Central memory CD8-positive, alpha-beta T cell (primary cell): ENCODE results near the gene PTPRM.
"Not testable (repeated sequence)": the region's sequence is repeated elsewhere in the genome, so short reads cannot be mapped to it uniquely, and the experiment has no call there.

Source experiments
- ATAC-seq: fragments of 150-1000 bp; cut with Tn5 transposase; replicated peaks from 2 replicates; pipeline ENCODE4 v1.10.0; 2022; ENCODE audit warnings: mild to moderate bottlenecking, moderate FRiP score, moderate number of reproducible peaks; ENCODE audit not compliant: poor library complexity, severe bottlenecking; ENCODE audit errors: extremely low read depth
- DNase-seq, 2 donors: peaks; one replicate each; pipeline ENCODE4 v3.0.0; 2021; ENCODE audit warnings: low spot score in 2 of 2
- H3K27ac Mint-ChIP-seq: one replicate; pipeline ENCODE4 v1.8.0; 2022; ENCODE audit warnings: low read depth, mild to moderate bottlenecking, moderate library complexity, mixed read lengths
- H3K27me3 Mint-ChIP-seq: one replicate; pipeline ENCODE4 v1.8.0; 2022; ENCODE audit warnings: mixed read lengths
- H3K36me3 Mint-ChIP-seq: one replicate; pipeline ENCODE4 v1.8.0; 2022; ENCODE audit warnings: mild to moderate bottlenecking, moderate library complexity, mixed read lengths; ENCODE audit not compliant: insufficient read depth
- H3K4me1 Mint-ChIP-seq: one replicate; pipeline ENCODE4 v1.8.0; 2022; ENCODE audit warnings: mixed read lengths
- H3K4me3 Mint-ChIP-seq: one replicate; pipeline ENCODE4 v1.8.0; 2022; ENCODE audit warnings: mild to moderate bottlenecking, moderate library complexity, mixed read lengths
- H3K9me3 Mint-ChIP-seq: one replicate; pipeline ENCODE4 v1.8.0; 2022; ENCODE audit warnings: mixed read lengths

Gene PTPRM

DNA sequence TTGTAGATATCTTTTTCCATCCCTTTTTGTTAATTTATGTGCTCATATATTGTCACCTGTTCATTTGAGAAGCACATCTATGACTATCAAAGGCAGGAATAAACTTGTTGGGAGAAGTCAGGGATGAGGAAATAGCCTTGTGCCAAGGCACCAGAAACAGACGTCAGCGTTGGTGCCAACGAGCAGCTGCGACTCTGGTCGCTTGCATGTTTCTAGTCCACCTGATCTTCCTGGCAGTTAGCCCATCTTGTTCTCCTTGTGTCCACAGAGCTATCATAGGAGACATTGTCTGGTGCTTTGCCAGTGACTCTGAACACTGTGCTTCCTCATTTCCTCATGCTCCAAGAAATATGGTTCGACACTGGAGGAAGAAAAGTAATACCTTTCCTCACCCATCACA lies 374.4 kb downstream of the PTPRM start:
- Mint-ChIP-seq H3K9me3 (peaks cover 14% of the 10 kb centered on the region), H3K27ac (no peak overlapping the region), H3K4me3 (no peak overlapping the region), H3K36me3 (no peaks in the 10 kb centered on the region), H3K27me3 (no peaks in the 10 kb centered on the region), H3K4me1 (peaks cover 14% of the 10 kb centered on the region)
- ATAC-seq (no peak), DNase-seq (no peak)

DNA sequence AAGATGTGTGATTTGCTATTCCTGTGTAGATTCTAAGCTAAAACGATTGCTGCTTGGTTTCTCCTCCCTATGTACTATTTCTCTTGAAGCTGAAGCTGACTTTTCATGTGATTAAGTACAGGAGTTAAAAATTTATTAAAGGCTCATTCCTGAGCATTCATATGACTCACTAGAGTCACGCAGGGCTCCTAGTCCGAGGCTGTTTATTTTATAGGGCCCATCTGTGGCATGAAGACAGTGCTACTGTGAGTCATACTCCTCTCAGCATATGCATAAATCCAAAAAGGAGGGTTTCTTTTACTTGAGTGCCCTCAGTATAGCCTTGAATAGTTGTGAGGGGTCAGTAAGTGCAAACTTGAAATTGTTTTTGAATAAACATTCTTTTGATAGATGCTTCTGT lies 378.8 kb downstream of the PTPRM start:
- H3K9me3 Mint-ChIP-seq = peaks cover 14% of the 10 kb centered on the region
- peak overlapping the region; percentile 59 for H3K4me3 Mint-ChIP-seq
- H3K27ac Mint-ChIP-seq = peak overlapping the region; percentile 5

DNA sequence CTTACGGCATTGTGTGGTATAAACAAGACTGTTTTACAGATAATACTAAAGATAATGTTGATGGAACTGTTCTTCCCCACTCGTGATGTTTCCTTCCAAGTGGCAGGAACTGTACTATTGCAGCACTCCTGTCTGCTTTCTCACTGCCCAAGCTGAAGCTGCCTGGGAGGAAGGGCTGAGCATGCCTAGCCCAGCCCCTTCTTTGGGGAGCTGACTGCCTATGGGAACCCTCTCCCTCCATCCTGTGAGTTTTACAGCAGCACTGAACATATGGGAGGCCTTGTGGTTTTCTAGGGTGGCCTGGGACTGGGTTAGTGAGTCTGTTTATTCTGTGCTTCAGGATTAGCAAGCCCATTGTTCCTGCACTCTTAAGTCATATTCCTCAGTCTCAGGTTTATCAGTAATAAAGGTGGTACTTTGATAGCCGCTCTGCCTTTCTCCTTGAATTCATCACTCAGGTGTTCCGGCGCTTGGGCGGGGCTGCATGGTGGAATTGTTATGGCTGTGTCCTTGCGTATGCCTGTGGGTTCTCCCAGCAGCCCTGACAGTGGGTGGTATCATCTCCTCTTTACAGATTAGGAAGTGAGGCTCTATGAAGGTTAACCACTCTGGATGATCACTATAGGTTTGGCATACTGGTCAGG lies 379.7 kb downstream of the PTPRM start:
- H3K4me1 Mint-ChIP-seq = peaks cover 14% of the 10 kb centered on the region
- H3K27me3 Mint-ChIP-seq = no peaks in the 10 kb centered on the region
- ATAC-seq (peak; percentile 53), DNase-seq (peak in 1 of 2 donors; percentile 26)
- peaks cover 3% of the 10 kb centered on the region for H3K36me3 Mint-ChIP-seq
- peak overlapping the region; percentile 59 for H3K4me3 Mint-ChIP-seq
- H3K27ac Mint-ChIP-seq = peak overlapping the region; percentile 5
- H3K9me3 Mint-ChIP-seq = peaks cover 14% of the 10 kb centered on the region

More for the DNA sequence above, 378.8 kb downstream of the PTPRM start:
- DNase-seq = no peak
- H3K36me3 Mint-ChIP-seq = peaks cover 3% of the 10 kb centered on the region
- no peaks in the 10 kb centered on the region for H3K27me3 Mint-ChIP-seq
- no peak for ATAC-seq
- H3K4me1 Mint-ChIP-seq = peaks cover 14% of the 10 kb centered on the region

DNA sequence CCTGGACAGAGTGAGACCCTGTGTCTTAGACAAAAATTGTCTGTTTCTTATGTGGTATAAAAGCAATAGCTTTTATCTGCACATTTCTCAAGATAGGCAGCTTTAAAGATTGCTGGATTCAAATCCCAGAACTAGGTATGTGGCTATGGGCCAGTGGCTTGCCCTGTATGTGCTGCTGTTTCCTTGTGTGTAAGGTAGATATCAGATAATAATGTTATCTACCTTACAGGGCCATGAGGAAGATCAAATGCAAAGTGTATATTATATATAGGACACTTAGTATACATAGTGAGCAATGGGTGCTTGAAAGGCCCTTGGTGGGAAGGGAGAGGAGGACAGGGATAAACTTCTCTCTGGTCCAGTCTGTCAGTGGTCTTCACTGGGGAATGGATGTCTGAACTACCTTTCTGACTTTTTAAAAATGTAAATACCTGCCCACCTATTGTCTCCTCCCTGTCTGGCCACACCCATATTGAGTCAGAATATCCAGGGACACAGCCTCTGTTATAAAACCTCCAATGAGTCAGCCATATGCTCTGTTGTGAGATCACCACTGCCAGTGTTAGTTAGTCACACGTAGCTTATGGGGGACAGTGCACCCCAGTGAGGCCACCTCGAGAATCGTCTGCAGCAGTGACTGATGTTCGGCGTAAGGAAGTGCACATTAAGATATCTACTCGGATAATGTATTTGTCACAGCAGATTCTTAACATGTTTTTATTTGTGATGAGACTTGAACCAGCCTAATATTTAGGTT lies 383.4 kb downstream of the PTPRM start:
- Mint-ChIP-seq H3K9me3 (no peaks in the 10 kb centered on the region), H3K4me1 (peaks cover 11% of the 10 kb centered on the region), H3K27ac (peak overlapping the region; percentile 32), H3K4me3 (no peak overlapping the region), H3K36me3 (peaks cover 3% of the 10 kb centered on the region), H3K27me3 (no peaks in the 10 kb centered on the region)
- no peak for DNase-seq
- ATAC-seq = peak; percentile 55

DNA sequence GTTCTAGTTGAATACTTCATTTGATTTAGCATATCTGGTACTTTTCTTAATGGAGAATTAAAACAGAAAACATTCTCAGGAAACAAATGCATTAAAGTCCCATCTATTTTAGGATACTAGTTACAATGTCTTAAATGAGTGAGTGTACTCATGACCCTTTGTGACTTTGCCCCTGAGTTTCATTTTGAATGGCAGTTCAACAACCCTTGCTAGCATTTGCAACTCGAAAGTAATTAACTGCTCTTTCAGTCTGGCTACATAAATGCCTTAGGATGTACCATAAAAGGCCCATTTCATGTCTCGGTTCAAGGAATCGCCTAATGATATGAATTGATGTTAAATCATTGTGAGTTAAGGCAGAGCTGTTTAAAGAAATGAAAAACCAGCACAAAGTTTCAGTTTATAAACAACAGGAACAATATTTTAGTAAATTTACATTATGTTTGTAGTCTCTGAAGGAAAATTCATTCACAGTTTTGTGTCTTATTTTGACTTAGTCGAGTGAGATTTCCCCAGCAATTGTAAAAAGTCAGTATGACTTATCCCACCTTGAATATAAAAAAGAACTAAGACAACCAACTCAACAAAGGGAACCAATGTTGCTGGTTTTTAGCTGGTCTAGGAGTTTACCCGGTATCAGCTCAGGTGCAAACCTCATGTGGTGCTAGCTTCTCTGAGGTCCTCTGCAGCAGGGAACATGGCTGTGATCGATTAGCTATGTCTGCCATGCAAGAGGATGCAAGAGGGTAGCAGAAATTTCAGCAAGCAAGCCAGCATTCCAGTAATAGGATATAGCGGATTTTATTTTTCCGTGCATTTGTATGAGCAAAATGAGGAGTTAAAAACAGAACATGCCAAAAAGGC lies 386.2 kb downstream of the PTPRM start:
- H3K4me3 Mint-ChIP-seq = peak overlapping the region; percentile 61
- H3K27ac Mint-ChIP-seq = peak overlapping the region; percentile 23
- H3K9me3 Mint-ChIP-seq = no peaks in the 10 kb centered on the region
- H3K27me3 Mint-ChIP-seq = no peaks in the 10 kb centered on the region
- DNase-seq (no peak), ATAC-seq (no peak)
- peaks cover 3% of the 10 kb centered on the region for H3K36me3 Mint-ChIP-seq
- peaks cover 33% of the 10 kb centered on the region for H3K4me1 Mint-ChIP-seq

DNA sequence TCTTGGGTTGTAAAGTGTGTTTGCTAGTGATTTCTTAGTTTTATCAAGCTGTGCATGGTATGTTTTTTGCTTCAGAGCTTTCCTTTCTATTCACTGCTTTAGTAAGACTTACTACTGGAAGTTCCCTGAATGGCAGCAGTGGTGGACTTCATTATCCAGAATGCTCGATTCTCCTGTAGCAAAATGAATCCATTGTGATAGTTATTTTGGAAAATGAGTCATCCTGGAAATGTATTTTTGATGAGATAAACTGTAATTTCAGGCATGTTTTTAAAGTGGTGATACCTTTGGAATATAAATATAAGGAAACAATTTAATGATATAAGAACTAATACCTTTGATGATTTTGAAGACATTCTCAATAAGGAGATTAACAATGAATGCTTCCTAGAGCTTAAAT lies 387.1 kb downstream of the PTPRM start:
- H3K9me3 Mint-ChIP-seq = no peaks in the 10 kb centered on the region
- H3K4me3 Mint-ChIP-seq = peak overlapping the region; percentile 61
- H3K4me1 Mint-ChIP-seq = peaks cover 37% of the 10 kb centered on the region
- DNase-seq = no peak
- no peak for ATAC-seq
- peak overlapping the region; percentile 23 for H3K27ac Mint-ChIP-seq
- H3K27me3 Mint-ChIP-seq = no peaks in the 10 kb centered on the region
- H3K36me3 Mint-ChIP-seq = peaks cover 3% of the 10 kb centered on the region

DNA sequence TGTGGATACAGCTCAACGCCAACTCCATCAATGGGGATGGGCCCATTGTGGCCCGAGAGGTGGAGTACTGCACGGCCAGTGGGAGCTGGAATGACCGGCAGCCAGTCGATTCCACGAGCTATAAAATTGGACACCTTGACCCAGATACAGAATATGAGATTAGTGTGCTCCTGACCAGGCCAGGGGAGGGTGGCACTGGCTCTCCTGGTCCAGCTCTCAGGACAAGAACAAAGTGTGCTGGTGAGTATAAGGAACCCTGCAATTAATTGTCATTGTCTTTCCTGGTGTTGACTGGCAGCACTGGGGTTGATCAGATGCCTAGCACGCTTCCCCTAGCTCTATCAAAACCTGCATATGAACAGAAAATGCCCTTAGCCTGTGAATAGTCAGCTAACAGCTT lies 388.1 kb downstream of the PTPRM start:
- no peak for ATAC-seq
- peaks cover 37% of the 10 kb centered on the region for H3K4me1 Mint-ChIP-seq
- no peaks in the 10 kb centered on the region for H3K27me3 Mint-ChIP-seq
- DNase-seq = no peak
- no peaks in the 10 kb centered on the region for H3K9me3 Mint-ChIP-seq
- peak overlapping the region; percentile 76 for H3K27ac Mint-ChIP-seq
- peaks cover 3% of the 10 kb centered on the region for H3K36me3 Mint-ChIP-seq
- no peak overlapping the region for H3K4me3 Mint-ChIP-seq

DNA sequence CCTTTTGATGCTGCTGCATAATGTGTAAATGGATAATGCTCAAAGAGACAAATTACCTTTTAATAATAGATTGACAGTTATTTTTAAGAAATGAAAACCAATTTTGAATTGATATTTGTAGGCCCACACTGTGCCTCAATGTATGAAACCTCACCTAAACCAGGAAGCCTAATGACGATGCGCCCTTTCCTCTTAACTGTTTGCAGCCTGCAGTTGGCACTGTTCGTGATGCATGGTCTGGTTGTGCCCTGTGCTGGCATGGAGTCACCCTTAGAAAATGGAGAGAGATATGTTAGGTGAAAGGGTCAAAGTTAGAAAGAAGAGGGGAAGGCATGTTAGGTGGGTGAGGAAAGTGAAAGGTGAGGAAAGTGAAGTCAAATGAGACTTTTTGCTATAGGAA lies 390.2 kb downstream of the PTPRM start:
- no peak for ATAC-seq
- no peak for DNase-seq
- no peaks in the 10 kb centered on the region for H3K9me3 Mint-ChIP-seq
- no peaks in the 10 kb centered on the region for H3K27me3 Mint-ChIP-seq
- H3K36me3 Mint-ChIP-seq = peaks cover 3% of the 10 kb centered on the region
- peak overlapping the region; percentile 48 for H3K4me3 Mint-ChIP-seq
- peak overlapping the region; percentile 76 for H3K27ac Mint-ChIP-seq
- peaks cover 37% of the 10 kb centered on the region for H3K4me1 Mint-ChIP-seq

DNA sequence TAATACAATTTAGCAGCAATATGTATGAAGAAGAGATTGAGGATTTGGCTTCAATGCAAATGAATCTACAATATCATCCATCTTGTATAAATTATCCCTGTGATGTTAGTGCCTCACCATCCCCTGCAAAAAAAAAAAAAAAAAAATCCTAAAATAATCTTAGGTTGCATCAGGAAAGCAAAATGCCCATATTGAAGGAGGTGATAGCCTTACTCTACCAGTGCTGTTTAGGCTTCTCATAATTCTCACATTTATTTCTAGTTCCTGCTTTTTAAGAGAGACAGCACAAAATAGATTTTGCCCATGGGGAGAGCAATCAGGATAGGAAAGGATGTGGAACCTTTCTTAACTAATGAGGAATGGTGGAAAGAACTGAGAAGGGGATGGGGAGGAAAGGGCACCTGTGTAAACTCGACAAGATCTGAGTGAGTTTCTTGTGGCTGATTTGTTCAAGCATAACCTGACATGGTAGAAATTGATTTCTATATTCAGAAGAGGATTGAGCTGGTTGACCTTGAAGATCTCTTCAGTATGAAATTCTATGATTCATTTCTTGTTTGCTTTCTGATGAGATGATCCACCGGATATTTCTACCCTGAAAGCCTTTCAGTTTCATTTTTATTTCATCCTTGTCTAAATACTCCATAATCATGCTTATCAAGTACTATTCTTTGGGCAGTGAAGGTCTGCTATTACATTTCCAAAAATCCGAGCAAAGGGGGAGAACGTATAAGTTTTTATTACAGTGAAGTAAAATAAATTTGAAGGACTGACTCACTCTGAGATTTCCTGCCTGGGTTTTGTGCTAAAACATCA lies 391.2 kb downstream of the PTPRM start:
- Mint-ChIP-seq H3K27me3 (no peaks in the 10 kb centered on the region), H3K27ac (peak overlapping the region; percentile 76), H3K4me1 (peaks cover 36% of the 10 kb centered on the region), H3K4me3 (peak overlapping the region; percentile 70), H3K36me3 (peaks cover 3% of the 10 kb centered on the region), H3K9me3 (no peaks in the 10 kb centered on the region)
- ATAC-seq = peak; percentile 42
- DNase-seq = no peak

DNA sequence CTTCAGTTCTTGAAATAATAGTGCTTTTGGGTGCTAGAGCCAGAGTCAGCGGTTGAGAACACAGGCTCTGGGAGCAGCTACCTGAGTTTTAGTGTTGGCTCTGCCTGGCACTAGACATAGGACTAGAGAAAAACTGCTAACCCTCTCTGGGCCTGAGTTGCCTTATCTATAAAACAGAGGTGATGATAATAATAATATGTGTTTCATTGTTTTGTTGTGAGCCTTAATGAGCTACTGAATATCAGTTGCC lies 391.7 kb downstream of the PTPRM start:
- DNase-seq (no peak), ATAC-seq (peak; percentile 16)
- Mint-ChIP-seq H3K27ac (peak overlapping the region; percentile 76), H3K4me3 (peak overlapping the region; percentile 70), H3K9me3 (no peaks in the 10 kb centered on the region), H3K4me1 (peaks cover 36% of the 10 kb centered on the region), H3K36me3 (peaks cover 3% of the 10 kb centered on the region), H3K27me3 (no peaks in the 10 kb centered on the region)

DNA sequence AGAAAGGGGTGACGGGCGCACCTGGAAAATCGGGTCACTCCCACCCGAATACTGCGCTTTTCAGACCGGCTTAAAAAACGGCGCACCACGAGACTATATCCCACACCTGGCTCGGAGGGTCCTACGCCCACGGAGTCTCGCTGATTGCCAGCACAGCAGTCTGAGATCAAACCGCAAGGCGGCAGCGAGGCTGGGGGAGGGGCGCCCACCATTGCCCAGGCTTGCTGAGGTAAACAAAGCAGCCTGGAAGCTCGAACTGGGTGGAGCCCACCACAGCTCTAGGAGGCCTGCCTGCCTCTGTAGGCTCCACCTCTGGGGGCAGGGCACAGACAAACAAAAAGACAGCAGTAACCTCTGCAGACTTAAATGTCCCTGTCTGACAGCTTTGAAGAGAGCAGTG lies 399.6 kb downstream of the PTPRM start:
- H3K4me1 Mint-ChIP-seq = peaks cover 15% of the 10 kb centered on the region
- not testable (repeated sequence) for H3K4me3 Mint-ChIP-seq, H3K36me3 Mint-ChIP-seq, H3K27me3 Mint-ChIP-seq, H3K27ac Mint-ChIP-seq, ATAC-seq, H3K9me3 Mint-ChIP-seq, DNase-seq

DNA sequence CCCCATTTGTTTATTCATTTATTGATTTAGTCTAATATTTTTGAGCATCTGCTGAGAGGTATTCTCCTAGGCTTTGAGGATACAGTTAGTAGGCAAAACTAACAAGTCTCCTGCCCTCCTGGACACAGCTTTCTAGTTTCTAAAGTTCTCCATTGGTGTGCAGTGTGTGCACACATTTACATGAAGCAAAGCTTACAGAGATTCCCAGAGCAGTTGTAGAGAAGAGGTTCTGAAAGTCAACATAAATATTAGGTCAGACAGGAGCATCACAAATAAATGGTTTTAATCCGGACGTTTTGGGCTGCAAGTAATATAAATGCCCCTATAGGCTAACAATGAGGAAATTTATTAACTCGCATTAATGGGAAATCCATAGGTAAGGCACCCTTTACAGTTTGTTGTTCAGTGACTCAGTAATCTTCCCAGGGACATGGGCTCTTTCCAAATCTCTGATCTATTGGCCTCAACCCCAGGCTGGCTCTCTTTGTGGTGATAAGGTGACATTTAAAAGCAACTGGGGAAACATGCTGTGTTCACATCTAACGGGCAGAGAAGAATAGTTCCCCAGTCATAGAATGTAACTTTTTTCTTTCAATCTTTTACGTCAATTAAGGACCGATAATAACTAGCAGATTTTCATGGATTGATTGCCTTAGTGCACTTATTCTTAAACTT lies 407.2 kb downstream of the PTPRM start:
- Mint-ChIP-seq H3K4me3 (no peak overlapping the region), H3K36me3 (no peaks in the 10 kb centered on the region), H3K27ac (peak overlapping the region; percentile 22), H3K9me3 (no peaks in the 10 kb centered on the region), H3K4me1 (no peaks in the 10 kb centered on the region), H3K27me3 (no peaks in the 10 kb centered on the region)
- DNase-seq (no peak), ATAC-seq (no peak)
